Mucosa of descending colon (tissue), 3 donors: ENCODE measurements around the gene TBC1D1. TPM values are rescaled to one million over a fixed set of nuclear protein-coding genes. Genes with fewer than 3 reads are reported as not detected.
A peak's percentile ranks its signal among the peaks of the same experiment; 100 is the strongest.

Source experiments
- ATAC-seq: fragments of 200-7000 bp; cut with Tn5 transposase; one replicate; pipeline ENCODE4 v1.9.1; 2020; ENCODE audit warnings: mild to moderate bottlenecking, moderate library complexity
- DNase-seq, 3 donors: peaks; one replicate each; pipeline ENCODE4 v3.0.0-alpha.2; 2020
- H3K36me3 ChIP-seq: fragments of 200-600 bp; one replicate; pipeline ENCODE4 v1.8.0; 2021; ENCODE audit warnings: low read depth, mild to moderate bottlenecking
- H3K4me1 ChIP-seq: fragments of 200-600 bp; one replicate; pipeline ENCODE4 v1.8.0; 2021; ENCODE audit warnings: low read depth, mild to moderate bottlenecking
- H3K4me3 ChIP-seq: fragments of 200-600 bp; one replicate; pipeline ENCODE4 v1.8.0; 2021; ENCODE audit warnings: mild to moderate bottlenecking
- H3K9me3 ChIP-seq: fragments of 200-600 bp; one replicate; pipeline ENCODE4 v1.8.0; 2021; ENCODE audit warnings: mild to moderate bottlenecking
- intact Hi-C, 2 donors: fragments of 100-400 bp; cut with DNase I in 1 of 2; cut with micrococcal nuclease in 1 of 2; formaldehyde crosslinking; loops; one replicate each; pipeline versions ENCODE4 v1.11.0 to v1.11.1; 2022; cut with DNase I, micrococcal nuclease
- total RNA-seq, 3 donors: library from RNA; stranded (reverse); fragmentation: NEBNext Ultra II Directional in 2 of 3; extraction: Animal tissue kit (Norgen Biotek cat#: 25700) in 2 of 3; gene quantifications; one replicate each; pipeline versions ENCODE4 v1.2.1 to v1.2.4, GENCODE V29; 2021 to 2023
- TF ChIP-seq, protein P1 (sequence below): fragments of 200-600 bp; IDR thresholded peaks from one replicate; pipeline ENCODE4 v1.8.0; 2022; ENCODE audit warnings: antibody characterized with exemption, mild to moderate bottlenecking
- donor health status: DM: no; HTN: no; CAD: no; lungs with moderate emphysema.
- donor health status: DM: no; HTN: no; CAD: no.
- donor health status: DM: no; HTN: yes; CAD: no.

The TBC1D1 gene
- total RNA-seq, 3 donors from 2014 or later, result 50.2 to 249 (median 71.6) TPM

DNA sequence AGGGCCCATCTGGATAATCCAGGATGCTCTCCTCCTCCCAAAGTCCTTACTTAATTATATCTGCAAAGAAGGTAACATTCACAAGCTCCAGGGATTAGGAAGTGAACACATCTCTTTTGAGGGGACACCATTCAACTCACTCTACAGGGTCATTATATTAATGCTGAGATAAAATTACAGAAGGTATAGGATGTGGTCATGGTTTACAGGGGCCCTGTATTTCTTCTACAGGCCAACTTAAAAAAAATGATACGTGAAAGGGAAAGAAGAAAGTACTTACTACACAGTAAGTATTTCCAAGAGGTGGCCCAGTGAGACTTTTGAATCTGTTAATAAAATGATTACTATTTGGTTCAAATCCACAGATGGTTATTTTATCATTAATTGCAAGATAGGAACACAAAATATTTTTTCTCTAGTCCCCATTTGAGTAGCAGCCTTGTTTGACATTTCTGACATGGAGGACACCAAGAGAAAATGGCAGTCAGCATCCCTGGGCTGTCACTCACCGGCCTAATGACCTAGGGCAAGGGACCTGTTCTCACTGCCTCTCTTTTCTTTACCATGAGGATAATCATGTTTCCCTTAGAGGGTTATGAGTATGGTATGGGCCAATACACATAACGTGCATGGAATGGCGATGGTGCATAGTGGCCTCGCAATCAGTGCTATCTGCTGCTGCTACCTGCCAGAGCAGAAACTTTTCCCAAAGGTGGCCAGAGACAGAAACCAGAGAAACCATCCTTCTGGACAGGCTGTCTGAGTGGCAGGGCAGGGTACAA is 209.8 kb downstream of the TBC1D1 start:
- no peak for ATAC-seq
- Histone ChIP-seq H3K9me3 (no peaks in the 10 kb centered on the region), H3K4me1 (peaks cover 2% of the 10 kb centered on the region), H3K4me3 (no peak overlapping the region), H3K36me3 (no peaks in the 10 kb centered on the region)
- TF ChIP-seq, protein P1, sequence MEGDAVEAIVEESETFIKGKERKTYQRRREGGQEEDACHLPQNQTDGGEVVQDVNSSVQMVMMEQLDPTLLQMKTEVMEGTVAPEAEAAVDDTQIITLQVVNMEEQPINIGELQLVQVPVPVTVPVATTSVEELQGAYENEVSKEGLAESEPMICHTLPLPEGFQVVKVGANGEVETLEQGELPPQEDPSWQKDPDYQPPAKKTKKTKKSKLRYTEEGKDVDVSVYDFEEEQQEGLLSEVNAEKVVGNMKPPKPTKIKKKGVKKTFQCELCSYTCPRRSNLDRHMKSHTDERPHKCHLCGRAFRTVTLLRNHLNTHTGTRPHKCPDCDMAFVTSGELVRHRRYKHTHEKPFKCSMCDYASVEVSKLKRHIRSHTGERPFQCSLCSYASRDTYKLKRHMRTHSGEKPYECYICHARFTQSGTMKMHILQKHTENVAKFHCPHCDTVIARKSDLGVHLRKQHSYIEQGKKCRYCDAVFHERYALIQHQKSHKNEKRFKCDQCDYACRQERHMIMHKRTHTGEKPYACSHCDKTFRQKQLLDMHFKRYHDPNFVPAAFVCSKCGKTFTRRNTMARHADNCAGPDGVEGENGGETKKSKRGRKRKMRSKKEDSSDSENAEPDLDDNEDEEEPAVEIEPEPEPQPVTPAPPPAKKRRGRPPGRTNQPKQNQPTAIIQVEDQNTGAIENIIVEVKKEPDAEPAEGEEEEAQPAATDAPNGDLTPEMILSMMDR, result no peak
- intact Hi-C loops, result no loop called here
- no peak for DNase-seq

DNA sequence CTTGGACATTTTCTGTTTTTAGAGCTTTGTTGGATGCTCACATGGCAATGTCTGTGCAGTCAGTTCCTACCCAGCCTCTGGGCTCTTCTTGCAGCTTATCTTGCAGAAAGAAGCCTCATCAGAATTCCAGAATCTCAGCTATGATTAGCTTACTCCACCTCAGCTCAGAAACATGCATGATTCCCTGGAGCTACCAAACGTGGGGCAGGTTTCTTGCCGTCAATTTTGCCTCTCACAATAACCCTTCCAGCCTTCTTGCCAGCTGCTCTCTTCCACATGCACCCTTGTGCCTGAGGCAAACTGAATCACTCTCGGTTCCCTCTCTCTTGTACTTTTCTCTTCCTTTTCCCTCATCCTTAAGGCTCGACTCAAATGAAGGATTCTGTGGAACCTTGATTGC is 210.7 kb downstream of the TBC1D1 start:
- intact Hi-C loops, result no loop called here
- DNase-seq, result no peak
- H3K9me3 ChIP-seq, result no peaks in the 10 kb centered on the region
- TF ChIP-seq, protein P1, result no peak
- peaks cover 6% of the 10 kb centered on the region for H3K4me1 ChIP-seq
- H3K4me3 ChIP-seq, result no peak overlapping the region
- ATAC-seq, result no peak
- H3K36me3 ChIP-seq, result no peaks in the 10 kb centered on the region

DNA sequence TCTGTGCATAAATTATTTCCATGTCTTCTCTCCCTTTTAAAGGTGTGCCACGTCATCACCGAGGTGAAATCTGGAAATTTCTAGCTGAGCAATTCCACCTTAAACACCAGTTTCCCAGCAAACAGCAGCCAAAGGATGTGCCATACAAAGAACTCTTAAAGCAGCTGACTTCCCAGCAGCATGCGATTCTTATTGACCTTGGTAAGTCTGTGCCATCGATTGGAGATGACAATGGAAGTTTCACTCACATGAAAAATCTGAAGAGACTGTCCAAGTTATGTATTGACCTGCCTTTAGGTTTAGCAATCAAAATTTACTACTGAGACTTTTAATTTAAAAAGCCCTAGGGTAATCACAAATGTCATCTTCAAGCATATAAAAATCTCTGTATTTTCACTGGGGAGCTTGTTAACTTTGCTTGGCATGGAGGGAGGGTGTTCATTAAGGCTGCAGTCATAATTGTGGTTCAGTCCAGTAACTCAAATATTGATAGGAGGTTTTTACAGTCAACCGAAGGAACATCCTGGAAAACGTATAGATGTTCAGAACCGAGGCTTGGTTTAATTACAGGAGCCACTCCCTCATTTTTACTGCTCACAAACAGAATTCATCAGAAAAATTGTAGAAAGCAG is 212.2 kb downstream of the TBC1D1 start:
- TF ChIP-seq, protein P1, result no peak
- intact Hi-C loops, result no loop called here
- ATAC-seq, result peak; percentile 82
- no peaks in the 10 kb centered on the region for H3K36me3 ChIP-seq
- no peak for DNase-seq
- no peaks in the 10 kb centered on the region for H3K9me3 ChIP-seq
- H3K4me1 ChIP-seq, result peaks cover 6% of the 10 kb centered on the region
- H3K4me3 ChIP-seq, result no peak overlapping the region

DNA sequence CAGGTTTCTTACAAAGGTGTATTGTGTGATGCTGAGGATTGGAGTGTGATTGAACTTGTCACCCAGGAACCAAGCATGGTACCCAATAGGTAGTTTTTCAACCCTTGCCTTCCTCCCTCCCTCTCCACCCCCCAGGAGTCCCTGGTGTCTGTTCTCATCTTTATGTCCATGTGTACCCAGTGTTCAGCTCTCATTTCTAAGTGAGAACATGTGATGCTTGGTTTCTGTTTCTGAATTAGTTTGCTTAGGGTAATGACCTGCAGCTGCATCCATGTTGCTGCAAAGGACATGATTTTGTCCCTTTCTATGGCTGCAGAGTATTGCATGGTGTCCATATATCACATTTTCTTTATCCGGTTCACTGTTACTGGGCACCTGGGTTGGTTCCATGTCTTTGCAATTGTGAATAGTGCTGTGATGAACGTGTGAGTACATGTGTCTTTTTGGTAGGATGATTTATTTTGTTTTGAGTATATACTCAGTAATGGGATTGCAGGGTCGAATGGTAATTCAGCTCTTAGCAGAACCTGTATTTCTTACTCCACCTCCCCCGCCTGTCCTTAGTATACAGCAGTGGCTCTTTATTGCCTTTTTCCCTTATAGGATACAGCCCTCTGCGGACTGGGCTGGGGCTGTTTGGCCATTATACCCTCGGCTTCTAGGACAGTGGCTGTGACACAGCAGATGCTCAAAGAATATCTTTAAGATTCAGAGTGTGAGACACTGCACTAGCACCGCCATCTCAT is 214.8 kb downstream of the TBC1D1 start:
- H3K36me3 ChIP-seq, result no peaks in the 10 kb centered on the region
- TF ChIP-seq, protein P1, result no peak
- no peaks in the 10 kb centered on the region for H3K9me3 ChIP-seq
- intact Hi-C loops, result no loop called here
- no peak for DNase-seq
- peak; percentile 15 for ATAC-seq
- peaks cover 13% of the 10 kb centered on the region for H3K4me1 ChIP-seq
- no peak overlapping the region for H3K4me3 ChIP-seq

DNA sequence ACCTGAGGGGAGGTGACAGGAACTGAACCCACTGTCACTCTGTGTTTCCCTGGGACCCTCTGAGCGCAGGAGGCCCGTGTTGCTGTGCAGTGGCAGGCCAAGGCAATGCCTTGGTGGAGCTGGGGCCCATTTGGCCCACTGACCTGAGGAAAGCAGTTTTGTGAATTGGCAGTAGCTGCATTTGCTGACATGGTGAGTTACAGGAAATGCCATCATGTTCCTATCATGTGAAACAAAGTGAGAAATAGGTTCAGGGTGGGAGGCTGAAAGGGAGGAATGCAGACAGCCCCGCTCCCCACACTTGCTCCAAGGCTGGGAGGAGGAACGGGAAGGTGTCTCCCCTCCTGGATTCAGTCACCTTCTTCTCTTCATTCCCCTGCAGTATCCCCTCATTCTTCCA is 215.4 kb downstream of the TBC1D1 start:
- H3K4me3 ChIP-seq, result no peak overlapping the region
- peaks cover 13% of the 10 kb centered on the region for H3K4me1 ChIP-seq
- no peaks in the 10 kb centered on the region for H3K36me3 ChIP-seq

More for the DNA sequence above, 215.4 kb downstream of the TBC1D1 start:
- intact Hi-C loops, result no loop called here
- ATAC-seq (no peak), DNase-seq (no peak)
- TF ChIP-seq, protein P1, result no peak
- no peaks in the 10 kb centered on the region for H3K9me3 ChIP-seq
